OCI-M1 (cell line): ENCODE results near the gene LAMA3.

ENCODE experiments used
- DNase-seq: peaks from one replicate; lab custom pipeline; 2025; lab: John Stamatoyannopoulos, UW

LAMA3 gene

DNA sequence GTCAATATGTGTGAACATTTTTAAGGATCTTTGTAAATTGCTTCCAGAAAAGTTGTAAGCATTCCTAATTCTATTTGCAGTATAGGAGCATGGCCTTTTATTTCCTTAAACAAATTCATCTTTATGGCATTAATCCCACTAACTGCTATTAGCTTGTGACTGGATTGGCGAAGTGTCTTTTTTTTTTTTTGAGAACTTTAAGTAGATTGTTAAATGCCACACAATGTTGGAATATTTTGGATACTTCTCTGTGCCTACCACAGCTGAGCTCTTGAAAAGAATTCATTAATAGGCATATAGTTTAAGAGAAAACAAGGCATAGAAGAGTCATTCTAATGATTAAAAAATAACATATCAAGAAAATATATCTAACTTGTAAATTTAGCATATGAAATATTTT, 129.7 kb downstream of the LAMA3 start:
- DNase-seq, result no peak

DNA sequence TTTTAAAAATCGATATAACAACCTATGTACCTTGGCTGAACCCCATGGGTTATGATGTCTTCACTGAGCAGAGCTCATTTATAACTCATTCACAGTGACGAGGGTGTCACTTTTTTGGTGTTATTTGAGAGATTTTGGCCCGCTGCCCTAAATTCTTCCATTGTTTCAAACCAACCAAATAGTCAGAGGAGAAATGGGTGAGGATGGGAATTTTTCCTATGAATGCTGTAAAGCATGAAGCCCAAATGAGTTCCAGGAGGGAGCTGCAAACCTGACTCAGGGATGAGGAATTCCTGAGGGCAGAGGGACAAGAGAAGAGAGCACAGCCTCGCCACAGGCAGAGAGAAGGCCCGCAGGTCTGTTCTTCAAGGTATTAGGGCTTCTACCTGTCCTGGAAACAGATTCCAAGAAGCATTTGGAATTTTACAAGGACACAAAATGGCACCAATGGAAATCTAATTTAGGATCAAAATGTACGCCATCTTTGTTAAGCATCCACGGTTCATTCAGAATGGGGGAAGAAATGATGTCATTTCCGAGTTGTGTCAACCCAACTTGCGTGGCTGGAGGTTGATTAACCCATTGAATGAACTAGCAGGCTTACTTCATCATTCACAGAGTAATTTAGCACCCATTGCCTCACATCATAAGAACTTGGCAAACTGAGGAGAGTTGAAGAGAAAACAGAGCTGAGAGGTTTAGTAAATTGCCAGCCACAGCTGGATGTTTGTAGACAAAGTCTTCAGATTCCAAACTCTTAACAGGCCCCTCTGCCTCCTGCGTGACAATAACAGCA, 133.5 kb downstream of the LAMA3 start:
- DNase-seq, result no peak

DNA sequence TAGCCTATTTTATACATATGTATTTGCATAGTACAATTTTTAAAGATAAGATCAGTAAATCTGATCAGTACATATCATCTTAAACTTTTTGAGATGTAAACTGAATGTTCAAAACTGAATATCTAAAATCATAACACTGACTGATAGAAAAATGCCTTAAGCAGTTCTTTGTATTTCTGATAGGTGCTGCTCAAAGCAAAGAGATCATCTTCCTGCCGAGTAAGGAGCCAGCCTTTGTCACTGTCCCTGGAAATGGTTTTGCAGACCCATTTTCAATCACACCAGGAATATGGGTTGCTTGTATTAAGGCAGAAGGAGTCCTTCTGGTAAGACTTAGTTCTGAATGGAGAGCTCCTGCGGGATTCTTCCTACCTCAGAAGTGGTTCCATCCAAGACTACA, 135.0 kb downstream of the LAMA3 start:
- no peak for DNase-seq

DNA sequence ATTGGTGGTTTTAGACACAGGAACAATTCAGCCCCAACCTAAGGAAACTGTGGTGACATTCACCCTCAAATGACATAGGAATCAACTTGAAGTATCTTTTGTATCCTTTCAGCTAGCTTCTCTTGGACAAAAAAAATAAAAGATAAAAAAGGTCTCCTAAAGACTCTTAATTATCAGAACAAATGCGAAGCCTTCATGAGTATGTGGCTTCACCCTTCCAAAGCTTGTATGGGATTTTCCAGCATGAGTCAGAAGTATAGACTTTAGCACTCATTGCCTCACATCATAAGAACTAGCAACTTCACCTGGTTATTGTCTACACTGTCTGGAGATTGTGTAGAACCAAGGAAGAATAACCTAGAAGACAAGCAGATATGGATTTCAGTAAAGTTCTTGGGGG, 135.4 kb downstream of the LAMA3 start:
- DNase-seq, result no peak

DNA sequence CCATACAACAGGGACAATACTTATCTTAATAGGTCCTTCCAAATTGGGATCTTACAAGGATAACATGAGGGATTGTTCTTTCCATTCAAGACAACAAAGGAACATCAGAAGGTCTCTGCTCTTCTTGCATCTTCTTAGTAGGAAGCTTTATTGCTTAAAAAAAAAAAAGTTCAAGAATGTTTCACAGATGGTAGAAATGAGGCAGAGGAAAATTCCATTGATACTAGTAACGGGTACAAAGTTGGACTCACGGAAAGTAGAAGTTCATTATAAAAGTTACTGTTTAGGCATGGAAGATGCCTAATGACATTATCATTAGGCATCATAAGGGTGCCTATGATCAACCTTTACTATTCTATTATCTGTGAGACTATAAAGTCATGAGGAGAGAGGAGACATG, 136.2 kb downstream of the LAMA3 start:
- no peak for DNase-seq

DNA sequence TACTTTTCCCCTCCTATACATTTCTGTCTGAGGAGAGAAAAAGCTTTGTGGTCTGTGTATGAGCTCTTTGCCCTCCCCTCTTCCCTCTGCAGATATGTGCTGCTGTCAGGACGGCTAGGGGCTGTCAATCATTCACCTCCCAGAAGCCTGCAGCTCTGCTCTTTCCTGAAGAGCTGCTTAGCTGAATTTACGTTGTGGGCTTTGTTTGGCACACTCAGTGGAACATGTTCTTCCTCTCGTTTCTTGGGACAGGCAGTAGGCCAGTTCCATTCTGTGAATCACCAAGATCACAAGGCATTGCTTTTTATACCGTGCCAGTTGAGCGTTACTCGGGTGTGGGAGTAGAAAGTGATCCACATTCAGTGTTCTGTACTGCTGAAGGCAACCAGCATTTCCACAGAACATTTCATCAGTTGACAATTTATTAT, 136.7 kb downstream of the LAMA3 start:
- DNase-seq, result no peak

DNA sequence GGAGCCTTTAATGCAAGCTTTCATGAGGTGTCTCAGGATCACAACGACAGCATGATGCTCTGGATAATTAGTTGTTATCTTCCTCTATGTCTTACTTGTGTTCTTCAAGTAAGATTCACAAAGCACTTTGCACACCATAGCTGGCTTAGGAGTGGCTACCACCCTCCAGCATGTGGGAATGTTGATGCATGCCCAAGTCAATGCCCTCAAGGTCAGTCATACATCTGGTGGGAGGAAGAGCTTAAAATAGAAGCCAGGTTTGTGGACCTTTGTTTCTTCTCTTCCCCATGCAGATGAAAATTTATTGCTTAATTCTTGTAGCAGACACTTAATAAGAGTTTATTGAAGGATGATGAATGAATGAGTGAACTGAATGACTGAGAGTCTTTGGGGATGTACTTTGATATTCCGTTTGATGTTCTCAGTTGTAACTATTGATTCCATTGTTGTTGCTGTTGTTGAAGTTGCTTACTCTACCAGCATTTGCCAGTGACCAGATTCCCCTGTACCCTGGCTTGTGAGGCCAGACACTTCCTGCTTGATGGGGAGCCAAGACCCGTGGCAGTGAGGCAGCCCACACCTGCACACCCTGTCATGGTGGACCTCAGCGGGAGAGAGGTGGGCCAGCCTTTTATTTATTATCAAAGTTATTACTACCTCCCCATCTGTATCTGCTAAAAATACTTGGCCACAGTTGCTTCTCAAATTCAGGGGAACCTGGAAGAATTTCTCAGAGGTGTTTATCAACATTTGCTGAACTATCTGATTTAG, 137.8 kb downstream of the LAMA3 start:
- DNase-seq, result no peak

DNA sequence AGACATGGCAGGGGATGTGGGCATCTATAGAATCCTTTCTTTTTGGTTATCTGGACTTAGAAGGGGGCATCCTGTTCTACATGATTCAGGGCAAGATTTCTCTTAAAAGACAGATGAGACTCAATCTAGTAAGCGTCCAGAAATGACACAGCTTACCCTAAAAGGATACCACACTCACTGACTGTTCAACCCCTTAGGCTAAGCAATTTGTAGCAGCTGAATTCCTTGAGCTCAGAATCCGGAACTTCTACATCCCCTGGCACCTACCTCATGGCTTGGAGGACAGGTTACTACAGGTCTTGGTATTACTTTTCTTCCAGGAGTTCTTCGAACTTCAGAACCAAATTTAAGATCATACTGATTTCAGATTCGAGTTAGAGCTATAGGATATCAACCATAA, 138.4 kb downstream of the LAMA3 start:
- no peak for DNase-seq

DNA sequence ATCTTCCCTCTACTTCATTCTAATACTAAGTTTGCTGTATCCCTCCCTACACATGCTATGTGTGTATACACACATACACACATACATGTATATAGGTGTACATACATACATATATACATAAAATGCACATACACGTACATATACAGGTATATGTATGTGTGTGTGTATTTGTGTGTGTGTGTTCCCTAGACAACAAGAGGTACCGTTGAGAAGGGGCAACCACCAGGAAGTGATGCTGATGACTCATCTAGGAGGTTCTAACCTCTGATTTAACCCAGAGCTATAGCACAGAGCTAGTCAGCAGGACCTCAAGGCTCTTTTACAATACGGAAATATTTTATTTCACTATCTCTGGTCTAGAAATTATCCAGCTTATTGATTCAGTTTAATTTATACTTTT, 139.2 kb downstream of the LAMA3 start:
- no peak for DNase-seq

DNA sequence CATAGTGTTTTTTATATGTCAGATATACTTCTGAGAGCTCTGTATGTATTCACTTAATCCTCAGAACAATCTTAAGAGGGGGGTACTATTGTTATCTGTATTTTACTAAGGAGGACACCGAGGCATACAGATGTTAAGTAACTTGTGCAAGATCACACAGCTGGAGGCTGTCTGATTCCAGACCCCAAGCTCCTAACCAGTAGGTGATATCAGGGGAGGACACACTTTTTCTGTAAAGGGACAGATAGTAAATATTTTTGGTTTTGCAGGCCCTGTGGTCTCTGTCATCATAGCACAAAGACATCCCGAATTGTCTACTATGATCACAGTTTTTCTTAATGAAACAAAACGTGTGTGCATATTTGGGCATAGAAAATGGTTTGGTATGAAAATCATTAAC, 143.7 kb downstream of the LAMA3 start:
- peak; percentile 45 for DNase-seq

DNA sequence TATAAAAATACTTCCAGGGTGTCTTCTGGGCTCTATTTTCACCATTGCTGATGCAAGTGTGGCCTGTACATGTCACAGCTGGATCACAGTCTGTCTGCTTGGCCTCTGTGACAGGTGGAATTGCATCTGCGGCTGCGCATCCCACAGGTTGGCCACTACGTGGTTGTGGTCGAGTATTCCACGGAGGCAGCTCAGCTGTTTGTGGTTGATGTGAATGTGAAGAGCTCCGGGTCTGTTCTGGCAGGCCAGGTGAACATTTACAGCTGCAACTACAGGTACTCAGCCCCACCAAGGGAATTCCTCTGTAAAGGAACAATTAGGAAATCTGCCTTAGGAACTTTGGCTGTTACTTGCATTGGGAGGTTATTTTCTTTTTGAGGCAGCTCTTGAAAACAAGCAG, 144.5 kb downstream of the LAMA3 start:
- DNase-seq, result no peak

DNA sequence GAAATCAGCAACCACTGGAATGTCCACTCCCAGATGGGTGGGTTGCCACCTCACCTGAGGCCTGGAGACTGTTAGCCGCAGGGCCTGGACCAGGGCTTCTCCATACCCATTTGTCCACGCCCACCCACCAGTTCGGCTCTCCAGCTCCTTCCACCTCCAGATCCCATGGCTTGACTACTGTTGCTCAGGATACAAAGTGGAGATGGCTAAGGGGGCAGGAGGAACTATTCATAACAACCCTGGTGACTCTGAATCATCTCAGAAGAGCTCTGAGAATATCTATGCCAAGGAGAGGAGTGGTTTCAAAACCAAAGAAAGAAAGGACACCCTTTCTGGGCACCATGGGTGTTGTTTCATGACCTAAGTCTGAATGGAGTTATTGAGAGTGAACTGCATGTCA, 145.8 kb downstream of the LAMA3 start:
- DNase-seq, result no peak

DNA sequence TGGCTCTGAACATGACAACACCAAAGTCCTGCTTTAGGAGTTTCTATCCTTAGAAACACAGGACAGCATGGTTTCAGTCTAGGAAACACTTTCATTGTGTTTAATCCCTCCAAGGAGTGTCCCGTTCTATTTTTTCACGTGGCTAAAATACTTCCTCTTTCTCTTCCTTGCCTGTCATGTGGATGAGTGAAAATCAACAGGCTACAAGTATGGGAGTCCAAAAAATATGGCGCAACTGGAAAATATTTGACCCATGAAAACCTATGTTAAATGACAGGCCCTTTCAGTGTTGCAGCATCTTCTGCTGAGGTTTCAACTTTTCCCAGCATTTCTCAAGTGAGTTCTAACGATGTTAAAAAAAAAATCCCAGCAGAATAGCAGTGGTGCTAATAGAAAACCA, 146.3 kb downstream of the LAMA3 start:
- peak; percentile 60 for DNase-seq

DNA sequence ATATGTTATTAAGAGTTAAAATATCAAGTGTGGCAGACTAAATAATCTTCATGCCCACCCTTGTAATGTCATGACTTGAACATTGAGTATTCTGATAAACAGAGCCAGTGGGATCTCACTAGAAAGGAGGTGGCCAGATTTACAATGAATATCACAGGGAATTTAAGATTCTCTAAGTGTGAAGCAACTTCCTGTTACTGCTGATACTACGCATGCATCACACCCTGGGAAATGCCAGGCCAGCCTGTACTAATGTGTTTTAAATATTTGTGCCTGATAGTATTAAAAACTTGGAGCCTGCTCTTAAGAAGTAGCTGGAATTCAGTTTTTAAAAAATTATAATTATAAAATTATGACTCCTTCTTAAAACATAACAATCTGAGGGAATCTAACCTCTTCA, 148.3 kb downstream of the LAMA3 start:
- DNase-seq, result no peak

DNA sequence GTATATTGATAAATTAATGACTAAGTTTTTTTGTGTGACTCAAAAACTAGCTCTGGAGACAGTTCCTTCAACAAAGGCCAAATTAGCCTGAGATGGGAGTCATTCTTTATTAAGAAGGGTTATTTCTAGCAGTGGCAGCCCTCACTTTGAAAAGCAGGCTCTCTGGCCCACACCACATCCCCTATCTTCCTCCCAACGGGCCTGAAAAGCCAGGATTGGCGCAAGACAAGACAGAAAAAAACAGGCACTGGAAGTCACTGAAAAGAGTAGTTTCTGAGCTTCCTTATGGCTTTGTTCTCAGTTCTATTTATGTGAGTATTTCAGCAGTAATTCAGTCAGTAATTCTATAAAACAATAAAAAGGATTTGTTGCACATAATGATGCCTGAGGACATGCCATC, 149.0 kb downstream of the LAMA3 start:
- no peak for DNase-seq

DNA sequence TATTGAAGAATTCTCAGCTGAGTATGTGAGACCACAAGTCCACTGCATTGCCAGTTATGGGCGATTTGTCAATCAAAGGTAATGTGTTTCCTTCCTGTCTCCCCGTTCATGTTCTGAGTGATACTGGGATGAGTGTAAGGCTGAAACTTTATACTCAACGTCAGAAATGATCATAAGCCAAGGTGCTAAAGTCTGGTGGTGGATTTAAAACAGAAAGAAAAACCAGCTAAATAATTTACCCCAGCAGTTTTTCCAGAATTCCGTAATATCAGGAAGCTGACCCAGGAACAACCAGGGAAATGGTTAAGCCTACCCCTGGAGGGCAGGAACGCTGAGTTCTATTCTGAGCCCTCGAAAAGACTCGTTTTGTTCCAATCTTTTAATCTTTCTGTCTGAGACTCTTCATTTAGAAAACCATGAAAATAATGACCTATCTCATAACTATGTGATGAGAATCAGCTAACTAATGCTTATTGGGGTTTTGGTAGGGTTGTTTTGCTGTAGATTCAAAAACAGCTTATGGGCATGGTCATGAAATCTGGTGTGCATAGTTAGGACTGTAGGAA, 149.6 kb downstream of the LAMA3 start:
- DNase-seq, result no peak

DNA sequence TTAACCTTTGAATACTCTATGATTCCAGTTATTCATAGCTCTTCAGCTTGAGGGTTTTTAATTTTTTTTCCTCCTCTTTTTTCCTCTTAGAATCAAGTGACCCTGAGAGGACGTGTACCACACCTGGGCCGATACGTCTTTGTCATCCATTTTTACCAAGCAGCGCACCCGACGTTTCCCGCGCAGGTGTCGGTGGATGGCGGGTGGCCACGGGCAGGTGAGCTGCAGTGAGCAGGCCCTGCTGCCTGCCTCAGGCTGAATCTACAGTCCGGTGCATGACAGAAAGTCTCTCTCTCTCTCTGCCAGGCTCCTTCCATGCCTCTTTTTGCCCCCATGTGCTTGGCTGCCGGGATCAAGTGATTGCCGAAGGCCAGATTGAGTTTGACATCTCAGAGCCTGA, 153.1 kb downstream of the LAMA3 start:
- no peak for DNase-seq

DNA sequence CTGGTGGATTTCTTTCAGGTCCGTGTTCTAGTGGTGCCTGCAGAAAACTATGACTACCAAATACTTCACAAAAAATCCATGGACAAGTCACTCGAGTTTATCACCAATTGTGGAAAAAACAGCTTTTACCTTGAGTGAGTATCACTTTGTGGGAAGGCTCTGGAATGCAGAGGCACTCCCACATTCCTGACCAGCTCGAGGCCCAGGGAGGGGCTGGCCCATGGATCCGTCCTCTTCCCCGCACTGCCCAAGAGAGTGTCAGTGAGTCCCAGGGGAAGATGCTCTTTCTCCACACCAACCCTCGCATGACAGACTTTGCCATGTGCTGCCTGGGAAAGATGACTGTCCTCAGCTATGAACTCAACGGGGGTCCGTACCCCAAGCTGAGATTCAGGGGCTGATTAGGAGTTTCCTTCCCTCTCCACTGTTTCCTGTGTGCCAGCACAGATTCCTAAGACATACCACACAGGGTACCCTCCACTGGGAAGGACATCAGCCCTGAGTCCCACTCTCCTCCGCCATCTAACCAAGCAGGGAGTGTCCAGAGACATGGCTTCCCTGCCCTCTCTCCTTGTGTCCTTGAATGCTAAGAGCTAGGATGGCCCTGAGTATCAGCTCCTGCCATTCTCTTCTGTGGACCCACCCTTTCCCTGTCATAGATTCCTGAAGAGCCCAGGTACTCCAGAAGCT, 155.9 kb downstream of the LAMA3 start:
- no peak for DNase-seq

DNA sequence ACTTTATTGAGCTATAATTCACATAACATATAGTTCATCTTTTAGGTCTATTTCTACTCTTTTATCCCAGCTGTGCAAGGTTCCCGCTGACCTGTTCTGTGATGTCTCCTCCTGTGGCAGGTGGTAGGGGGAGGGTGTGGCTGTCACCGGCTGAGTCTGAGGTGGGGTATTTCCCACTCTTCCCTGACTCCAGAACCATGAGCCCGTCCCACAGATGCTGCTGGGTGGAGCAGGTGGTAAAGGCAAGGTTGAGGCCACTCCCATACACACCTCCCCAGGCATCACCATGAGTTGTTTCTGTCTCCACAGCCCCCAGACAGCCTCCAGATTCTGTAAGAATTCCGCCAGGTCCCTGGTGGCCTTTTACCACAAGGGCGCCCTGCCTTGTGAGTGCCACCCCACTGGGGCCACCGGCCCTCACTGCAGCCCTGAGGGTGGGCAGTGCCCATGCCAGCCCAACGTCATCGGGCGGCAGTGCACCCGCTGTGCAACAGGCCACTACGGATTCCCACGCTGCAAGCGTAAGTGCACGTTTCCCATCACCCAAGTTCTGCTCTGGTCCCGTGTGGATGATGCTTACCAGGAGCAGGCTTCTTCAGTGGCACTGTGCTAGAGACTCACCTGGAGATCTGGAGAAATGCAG, 156.9 kb downstream of the LAMA3 start:
- no peak for DNase-seq

DNA sequence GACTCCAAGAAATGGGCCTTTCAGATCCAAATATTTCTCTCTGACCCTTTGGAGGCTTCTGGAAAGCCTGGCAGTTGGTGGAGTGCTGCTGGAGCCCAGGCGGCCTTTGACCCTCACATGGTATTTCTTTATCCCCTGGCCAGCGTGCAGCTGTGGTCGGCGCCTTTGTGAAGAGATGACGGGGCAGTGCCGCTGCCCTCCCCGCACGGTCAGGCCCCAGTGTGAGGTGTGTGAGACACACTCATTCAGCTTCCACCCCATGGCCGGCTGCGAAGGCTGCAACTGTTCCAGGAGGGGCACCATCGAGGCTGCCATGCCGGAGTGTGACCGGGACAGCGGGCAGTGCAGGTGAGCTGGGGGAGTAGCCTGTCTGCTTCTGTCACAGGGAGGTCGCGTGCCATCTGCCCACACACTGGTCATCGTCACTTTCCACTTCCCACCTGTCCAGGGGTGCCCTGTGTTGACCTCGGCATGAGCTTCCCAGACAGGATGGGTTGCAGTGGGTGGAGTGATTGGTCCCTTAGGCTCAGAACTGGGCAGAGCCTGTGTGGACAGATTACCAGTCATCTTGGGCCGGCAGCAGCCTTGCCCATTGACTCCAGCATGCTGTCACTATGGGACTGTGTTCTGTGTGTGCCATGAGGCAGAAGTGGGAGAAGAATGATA, 158.2 kb downstream of the LAMA3 start:
- no peak for DNase-seq

DNA sequence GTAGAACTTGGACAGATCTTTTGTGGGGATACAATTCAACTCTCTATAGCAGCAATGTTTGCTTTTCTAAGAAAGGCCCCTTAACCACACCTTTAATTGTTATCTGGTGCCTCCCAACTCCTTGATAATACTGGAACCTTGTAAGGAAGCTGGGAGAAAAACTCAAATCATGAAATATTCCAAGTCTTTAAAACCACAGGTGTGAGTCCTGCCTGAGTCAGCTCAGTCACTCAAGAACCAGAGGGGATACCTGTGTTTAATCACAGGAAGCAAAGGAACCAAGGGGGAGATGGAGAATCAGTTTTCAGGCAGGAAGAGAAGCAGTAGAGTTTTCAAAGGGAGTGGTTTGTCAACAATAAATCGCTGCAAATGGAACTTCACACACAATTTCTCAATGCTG, 159.9 kb downstream of the LAMA3 start:
- no peak for DNase-seq

DNA sequence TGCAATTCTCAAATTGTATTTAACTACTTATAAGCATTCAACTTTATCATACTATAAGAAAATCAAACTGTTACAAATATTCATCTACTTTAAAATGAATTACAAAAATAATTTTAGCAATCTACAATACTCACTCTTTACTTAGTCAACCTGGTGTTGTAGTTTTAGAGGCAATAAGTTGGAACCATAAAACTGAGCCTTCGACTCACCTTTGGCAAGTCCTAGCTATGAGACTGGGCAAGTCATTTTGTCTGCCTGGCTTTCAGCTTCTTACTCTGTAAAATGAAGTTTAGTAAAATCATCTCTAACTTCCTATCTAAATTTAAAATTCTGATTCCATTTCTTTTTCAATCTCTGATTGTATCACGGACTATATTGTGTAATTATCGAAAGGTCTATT, 161.0 kb downstream of the LAMA3 start:
- no peak for DNase-seq
